Ishikawa (cell line): ENCODE results near the gene LAP3.

Experiments used
- CEBPB ChIP-seq: IDR thresholded peaks from 2 replicates; pipeline ENCODE4 v1.6.1; 2012
- CREB1 ChIP-seq: IDR thresholded peaks from 2 replicates; pipeline ENCODE4 v1.6.1; 2012; ENCODE audit warnings: low read depth
- EGR1 ChIP-seq: IDR thresholded peaks from 2 replicates; pipeline ENCODE4 v1.6.1; 2012
- MAX ChIP-seq: IDR thresholded peaks from 2 replicates; pipeline ENCODE4 v1.6.1; 2012
- NFIC ChIP-seq: IDR thresholded peaks from 2 replicates; pipeline ENCODE4 v1.6.1; 2012
- RAD21 ChIP-seq: IDR thresholded peaks from 2 replicates; pipeline ENCODE4 v1.6.1; 2012; ENCODE audit warnings: low read depth
- TEAD4 ChIP-seq: IDR thresholded peaks from 2 replicates; pipeline ENCODE4 v1.6.1; 2012
- USF1 ChIP-seq: IDR thresholded peaks from 2 replicates; pipeline ENCODE4 v1.6.1; 2012
- YY1 ChIP-seq: IDR thresholded peaks from 2 replicates; pipeline ENCODE4 v1.6.1; 2012; ENCODE audit warnings: low read depth

- TF ChIP-seq EGR1 (peak; percentile 89), MAX (peak; percentile 97), USF1 (peak; percentile 90), YY1 (peak; percentile 55; the same call in 1 of the 2 replicates), TEAD4 (no peak), CREB1 (peak; percentile 57; the same call in 1 of the 2 replicates), CEBPB (no peak), NFIC (no peak), RAD21 (no peak)
These were observed at the start of gene LAP3 for GRCh38 chr4:17576932-17577664.
